ENCODE data around the gene ARHGEF6. TPM values are rescaled to one million over a fixed set of nuclear protein-coding genes. Genes with fewer than 3 reads are reported as not detected.

ARHGEF6 gene
- total RNA-seq, 2 donors from 2014 or later: 2.7 to 5.7 TPM

GRCh38 chrX:136671006-136671610 is 109.6 kb downstream of the ARHGEF6 start:
- Histone ChIP-seq H3K27me3 (no peaks in the 10 kb centered on the region), H3K9ac (ENCODE audit: low read depth in 2 of 2, low read length in 2 of 2) (no peak overlapping the region), H3K27ac (no peak overlapping the region), H3K4me3 (no peak overlapping the region), H3K9me3 (no peaks in the 10 kb centered on the region), H3K4me1 (no peaks in the 10 kb centered on the region), H3K36me3 (no peaks in the 10 kb centered on the region)
- DNase-seq: no peak
- TF ChIP-seq CTCF (IDR thresholded peaks at IDR 0.05): no peak
- intact Hi-C loops (cut with DNase I): no loop called here

- H3K9ac ChIP-seq (ENCODE audit: low read depth in 2 of 2, low read length in 2 of 2): no peak overlapping the region
- no peak overlapping the region for H3K27ac ChIP-seq
- TF ChIP-seq CTCF (IDR thresholded peaks at IDR 0.05): no peak
- no peaks in the 10 kb centered on the region for H3K27me3 ChIP-seq
- intact Hi-C loops (cut with DNase I): no loop called here
- H3K9me3 ChIP-seq: no peaks in the 10 kb centered on the region
- no peaks in the 10 kb centered on the region for H3K36me3 ChIP-seq
- H3K4me1 ChIP-seq: no peaks in the 10 kb centered on the region
- no peak overlapping the region for H3K4me3 ChIP-seq
- no peak for DNase-seq
These were observed 113.1 kb downstream of the ARHGEF6 start for GRCh38 chrX:136667446-136668168.

- intact Hi-C loops (cut with DNase I): no loop called here
- DNase-seq: no peak
- Histone ChIP-seq H3K27me3 (no peaks in the 10 kb centered on the region), H3K4me3 (no peak overlapping the region), H3K9ac (ENCODE audit: low read depth in 2 of 2, low read length in 2 of 2) (no peak overlapping the region), H3K27ac (no peak overlapping the region), H3K36me3 (no peaks in the 10 kb centered on the region), H3K9me3 (no peaks in the 10 kb centered on the region), H3K4me1 (no peaks in the 10 kb centered on the region)
- TF ChIP-seq CTCF (IDR thresholded peaks at IDR 0.05): no peak
These were observed 114.6 kb downstream of the ARHGEF6 start for GRCh38 chrX:136666088-136666487.

GRCh38 chrX:136665258-136665900 is 115.4 kb downstream of the ARHGEF6 start:
- no peaks in the 10 kb centered on the region for H3K27me3 ChIP-seq
- H3K4me1 ChIP-seq: no peaks in the 10 kb centered on the region
- no peak for TF ChIP-seq CTCF (IDR thresholded peaks at IDR 0.05)
- H3K36me3 ChIP-seq: no peaks in the 10 kb centered on the region
- H3K9ac ChIP-seq (ENCODE audit: low read depth in 2 of 2, low read length in 2 of 2): no peak overlapping the region
- intact Hi-C loops (cut with DNase I): no loop called here
- no peaks in the 10 kb centered on the region for H3K9me3 ChIP-seq
- no peak for DNase-seq
- no peak overlapping the region for H3K27ac ChIP-seq
- H3K4me3 ChIP-seq: no peak overlapping the region

- Histone ChIP-seq H3K4me1 (no peaks in the 10 kb centered on the region), H3K27ac (no peak overlapping the region), H3K4me3 (no peak overlapping the region), H3K36me3 (no peaks in the 10 kb centered on the region), H3K9me3 (no peaks in the 10 kb centered on the region), H3K9ac (ENCODE audit: low read depth in 2 of 2, low read length in 2 of 2) (no peak overlapping the region), H3K27me3 (no peaks in the 10 kb centered on the region)
- intact Hi-C loops (cut with DNase I): no loop called here
- DNase-seq: no peak
- TF ChIP-seq CTCF (IDR thresholded peaks at IDR 0.05): no peak
These were observed 117.8 kb downstream of the ARHGEF6 start for GRCh38 chrX:136662976-136663375.

Data from colonic mucosa (tissue), 4 donors.